ENCODE measurements around the gene ZNF253.

GRCh38 chr19:19943848-19944582 lies 78.3 kb downstream of the ZNF253 start:
- TF ChIP-seq POLR2AphosphoS5 (IDR thresholded peaks at IDR 0.05; ENCODE audit: low read depth, low read length): no peak
- TF ChIP-seq TAF1 (IDR thresholded peaks at IDR 0.05; ENCODE audit: borderline replicate concordance, low read depth, low read length): no peak

Measured in GM12892 (cell line).